Femur (tissue), 1 donor: ENCODE results near the gene BID.

Source experiments
- DNase-seq: peaks from one replicate; pipeline ENCODE4 v3.0.0-alpha.2; 2017

BID gene

DNA sequence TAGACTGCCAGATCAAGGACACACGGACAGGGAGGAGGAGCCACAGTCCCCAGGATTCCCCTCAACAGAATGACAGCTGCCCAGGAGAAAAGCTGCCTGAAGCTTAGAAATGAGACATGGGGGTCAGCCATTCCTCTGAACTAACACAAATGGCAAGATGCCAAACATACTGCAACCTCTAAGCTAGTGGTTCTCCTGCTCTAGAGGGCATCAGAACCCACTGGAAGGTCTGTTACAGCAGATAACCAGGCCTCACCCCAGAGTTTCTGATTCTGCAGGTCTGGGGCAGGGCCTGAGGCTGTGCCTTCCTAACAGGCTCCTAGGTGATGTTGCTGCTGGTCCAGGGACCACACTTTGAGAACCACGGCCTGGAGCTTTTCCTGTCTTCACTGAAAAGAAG lies 28.6 kb upstream of the BID start:
- no peak for DNase-seq

DNA sequence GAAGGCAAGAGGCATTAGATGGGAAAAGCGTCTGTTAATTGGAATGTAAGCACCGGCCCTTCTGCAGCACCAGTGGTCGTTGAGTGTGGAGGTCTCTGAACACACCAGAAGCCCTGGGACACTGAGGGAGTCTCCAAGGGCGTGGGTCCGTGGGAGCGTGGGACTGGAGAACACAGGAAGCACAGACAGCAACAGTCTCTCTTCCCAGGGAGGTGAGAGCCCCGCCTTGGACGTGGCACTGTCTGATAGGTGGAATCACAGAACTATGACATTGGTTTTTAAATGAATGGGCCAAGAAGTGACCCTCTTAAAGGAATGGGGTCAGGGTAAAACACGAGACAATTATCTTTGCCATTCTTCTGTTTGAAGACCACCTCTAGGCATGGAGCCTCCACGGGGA lies 28.1 kb upstream of the BID start:
- DNase-seq, result no peak

DNA sequence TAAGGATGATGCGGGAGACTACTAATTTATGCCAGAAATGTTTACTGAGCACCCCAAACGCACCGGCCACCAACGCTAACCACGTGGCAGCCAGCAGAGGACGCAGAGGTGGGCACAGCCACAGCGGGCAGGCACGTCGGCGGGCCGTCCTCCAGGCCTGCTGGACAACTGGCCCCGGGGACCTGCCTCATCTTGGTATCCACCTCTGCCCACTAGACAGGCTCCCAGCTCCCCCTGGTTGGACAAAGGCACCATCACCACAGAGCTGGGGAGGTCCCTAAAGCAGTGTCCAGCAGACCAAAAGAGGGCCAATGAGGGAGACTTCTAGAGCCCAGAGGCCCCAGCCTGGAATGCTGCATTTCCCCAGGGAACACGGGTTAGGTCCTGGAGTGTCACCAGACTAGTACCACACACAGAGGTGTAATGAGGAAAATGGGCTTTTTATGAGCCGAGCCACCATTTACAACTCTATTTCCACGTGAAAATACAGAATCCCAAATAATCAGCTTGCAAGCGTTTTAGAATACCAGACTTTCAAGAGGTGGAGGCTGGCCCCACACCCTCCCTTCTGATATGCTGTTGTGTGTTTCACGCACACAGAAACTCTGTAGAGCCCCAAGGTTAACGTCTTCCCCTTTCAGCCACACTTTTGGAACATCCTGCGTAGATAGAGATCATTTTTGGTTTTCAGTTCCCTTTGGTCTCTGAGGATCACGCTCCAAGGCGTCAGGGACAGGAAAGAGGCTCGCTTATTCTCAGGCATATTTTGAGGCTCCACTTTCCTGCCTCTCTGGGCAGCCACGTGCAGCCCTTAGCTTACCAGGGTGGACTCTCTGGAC lies 23.7 kb upstream of the BID start:
- no peak for DNase-seq

DNA sequence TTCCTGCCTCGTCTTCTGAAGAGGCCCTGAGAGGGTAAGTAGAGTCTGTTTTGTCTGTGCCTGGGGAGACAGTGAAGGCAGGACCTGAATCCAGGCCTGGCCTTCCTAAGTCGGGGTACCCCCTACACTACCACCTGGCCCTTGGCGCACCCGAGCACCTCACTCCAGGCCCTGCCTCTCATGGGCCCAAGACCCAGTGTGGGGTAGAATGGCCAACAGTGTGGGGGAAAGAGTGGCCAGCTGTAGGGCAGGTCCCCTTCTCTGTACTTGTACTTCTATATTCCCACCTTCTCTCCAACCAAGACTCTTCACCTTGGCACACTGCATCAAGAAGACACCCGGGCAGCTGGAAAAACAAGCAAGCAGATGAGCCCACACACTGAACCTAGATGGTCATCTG lies 22.4 kb upstream of the BID start:
- no peak for DNase-seq

DNA sequence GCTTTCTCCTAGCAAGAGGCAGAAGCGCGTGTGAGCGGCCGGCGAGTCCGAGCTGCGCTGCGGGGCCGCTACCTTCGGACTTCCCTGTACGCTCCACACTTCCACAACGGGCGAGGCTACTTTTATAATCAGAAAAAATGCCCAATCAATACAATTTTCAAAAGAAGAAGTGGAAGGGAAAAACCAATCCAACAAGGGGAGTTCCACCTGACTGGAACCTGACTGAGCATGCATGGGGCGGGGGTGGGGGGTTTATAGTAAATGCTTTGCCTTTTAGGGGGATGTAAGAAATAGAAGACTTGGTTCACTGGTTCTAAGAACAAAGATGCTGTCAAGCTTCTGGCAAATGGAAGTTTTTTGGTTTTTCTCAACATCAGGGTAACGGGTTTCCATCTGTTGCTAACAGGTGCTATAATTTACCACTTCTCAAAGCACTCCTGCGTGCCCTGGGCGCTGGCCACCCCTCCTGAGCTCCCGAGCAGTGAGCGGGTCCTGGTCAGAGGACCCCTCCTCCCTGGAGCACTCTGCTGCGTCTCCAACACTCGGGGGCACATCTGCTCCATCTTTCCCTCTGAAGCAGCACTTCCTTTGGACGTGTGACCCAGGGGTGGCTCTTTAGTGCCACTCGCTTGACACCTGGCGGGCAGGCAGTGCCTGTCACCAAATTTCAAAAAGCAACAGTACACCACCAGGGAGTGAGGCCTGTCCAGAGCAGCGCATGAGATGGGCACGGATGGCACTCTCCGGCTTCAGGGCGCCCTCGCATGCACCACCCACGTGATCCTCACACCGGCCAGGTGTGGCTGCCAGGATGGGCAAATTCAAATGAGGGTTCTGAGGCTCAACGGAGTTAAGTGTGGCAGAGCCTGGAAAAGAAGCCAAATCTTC lies 21.6 kb upstream of the BID start:
- no peak for DNase-seq

DNA sequence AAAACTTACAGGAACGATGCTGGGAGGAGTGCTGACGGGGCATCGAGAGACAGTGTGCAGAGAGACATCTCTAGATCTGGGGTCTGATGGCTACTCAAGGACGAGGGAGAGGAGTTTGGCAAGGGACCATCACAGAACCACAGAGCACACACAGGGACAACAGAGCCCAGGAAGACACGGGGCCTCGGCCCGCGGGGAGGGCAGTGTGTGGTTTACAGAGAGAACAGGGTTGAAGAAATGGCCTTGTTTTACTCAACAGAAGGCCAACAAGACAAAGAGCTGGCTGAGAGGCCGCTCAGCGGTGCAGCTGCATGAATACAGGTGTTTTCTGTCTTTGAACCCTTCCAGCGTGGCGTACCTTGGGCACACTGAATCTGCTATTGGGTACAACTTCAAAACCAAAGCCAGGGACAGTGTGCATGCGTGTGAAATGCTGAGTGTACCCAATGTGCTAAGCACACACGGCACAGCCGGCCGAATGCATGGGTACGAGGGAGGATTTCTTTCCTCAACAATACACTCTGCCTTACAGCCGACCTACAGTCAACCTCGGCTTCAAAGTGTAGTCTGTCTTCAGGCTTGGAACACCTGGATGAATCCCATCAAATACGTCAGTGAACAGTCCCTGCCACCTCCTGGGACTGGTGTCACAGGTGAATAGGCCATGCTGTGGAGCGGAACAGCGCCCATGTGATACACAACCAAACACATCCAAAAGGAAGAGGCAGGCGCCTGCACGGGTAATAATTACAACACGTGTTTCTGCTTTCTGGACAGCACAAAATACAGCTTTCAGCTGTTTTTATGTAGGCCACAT lies 20.7 kb upstream of the BID start:
- no peak for DNase-seq

DNA sequence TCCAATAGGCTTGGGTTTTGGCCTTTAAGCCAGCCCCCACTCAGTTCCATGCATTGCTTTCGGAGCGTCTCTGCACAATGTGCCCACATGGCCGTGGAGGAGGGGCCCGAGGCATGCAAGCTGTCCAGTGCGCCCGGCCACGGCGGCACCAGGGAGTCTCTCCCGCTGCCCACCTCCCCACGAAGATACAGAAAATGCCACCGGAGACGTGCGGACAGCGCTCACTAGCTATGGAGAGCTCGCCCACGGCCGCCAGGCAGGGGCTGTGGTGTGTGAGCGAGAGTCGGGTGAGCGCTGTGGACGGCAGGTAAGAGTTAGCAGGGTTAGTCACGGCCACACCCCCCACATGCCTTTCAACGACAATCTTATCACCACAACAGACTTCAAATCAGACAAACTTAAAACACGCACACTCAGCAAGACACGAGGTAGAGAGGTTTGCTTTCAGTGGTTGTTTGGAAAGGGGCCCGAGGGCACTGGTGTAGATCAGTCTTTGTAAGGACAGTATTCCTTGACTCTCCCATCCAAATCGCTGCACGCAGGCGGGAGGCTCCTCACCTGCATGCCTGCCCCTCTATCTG lies 18.7 kb upstream of the BID start:
- DNase-seq, result no peak

DNA sequence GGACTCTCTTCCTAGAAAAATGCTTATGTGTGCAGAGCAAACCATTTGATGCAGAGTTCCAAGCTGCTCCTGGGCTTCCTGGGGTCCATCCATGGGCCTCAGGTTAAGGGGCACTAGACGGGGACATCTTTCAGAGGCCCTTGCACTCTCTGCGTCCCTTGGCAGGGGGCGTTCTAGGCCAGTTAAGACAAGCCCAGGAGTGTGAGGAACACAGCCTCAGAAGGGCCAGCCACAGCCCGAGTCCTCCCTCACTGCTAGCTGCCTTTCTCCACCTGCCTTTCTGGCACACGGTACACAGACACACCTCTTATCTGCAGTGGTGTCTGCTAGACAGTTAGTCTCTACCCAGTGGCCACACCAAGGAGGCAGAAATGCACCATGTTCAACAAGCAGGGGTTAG lies 18.0 kb upstream of the BID start:
- DNase-seq, result no peak

DNA sequence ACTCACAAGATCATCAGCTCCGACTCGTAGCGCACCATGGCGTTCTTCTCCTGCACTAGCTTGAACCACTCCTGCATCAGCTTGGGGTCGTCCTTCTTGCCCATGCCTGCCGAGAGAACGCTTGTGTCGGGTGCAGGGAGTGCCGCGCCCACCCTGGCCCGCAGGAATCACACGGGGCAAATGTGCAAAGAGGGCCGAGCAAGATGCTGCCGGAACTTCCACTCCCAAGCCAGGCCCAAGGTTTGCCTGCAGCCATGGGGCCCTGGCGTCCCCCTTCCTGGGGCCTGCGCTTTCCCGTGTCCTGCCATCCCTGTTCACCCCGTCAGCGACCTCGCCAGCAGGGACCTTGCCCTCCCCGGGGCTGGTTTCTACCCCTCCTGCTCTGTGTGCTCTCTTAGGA lies 16.9 kb upstream of the BID start:
- no peak for DNase-seq

DNA sequence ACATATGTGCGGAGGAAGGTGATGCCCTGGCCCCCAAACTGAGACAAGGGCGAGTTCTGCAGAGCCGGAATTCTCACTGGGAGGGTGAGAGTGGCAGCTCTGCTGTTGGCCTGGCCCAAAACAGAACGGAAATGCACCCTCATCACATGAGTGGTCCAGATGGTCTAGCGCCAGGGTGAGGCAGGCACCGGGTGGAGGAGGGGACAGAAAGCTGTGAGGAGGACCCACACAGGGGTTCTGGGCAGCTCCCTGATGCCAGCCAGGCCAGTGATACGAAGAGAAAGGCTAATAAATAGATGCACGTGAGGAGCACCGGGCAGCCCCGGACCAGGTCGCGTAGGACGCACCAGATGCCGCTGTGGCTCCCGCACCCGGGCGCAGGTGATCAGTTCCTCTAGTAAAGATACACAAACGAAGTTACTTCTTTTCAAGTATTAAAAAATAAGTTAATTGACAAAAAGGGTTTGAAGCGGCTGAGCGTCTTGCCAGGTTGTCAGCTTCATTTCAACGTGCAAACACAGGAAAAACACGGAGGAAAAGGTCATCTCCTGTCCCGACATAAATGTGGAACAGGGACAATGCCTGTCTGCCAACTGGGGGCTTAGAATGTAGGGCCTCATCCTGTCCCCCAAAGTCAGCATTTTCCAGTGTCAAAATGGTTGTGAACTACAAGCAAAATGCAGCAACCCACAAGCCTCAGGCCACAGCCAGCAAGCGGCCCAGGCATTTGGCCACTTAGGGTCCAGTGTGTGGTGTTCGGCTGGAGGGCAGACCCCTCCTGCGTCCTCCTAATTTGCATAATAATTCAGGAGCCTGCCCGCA lies 15.3 kb upstream of the BID start:
- no peak for DNase-seq

DNA sequence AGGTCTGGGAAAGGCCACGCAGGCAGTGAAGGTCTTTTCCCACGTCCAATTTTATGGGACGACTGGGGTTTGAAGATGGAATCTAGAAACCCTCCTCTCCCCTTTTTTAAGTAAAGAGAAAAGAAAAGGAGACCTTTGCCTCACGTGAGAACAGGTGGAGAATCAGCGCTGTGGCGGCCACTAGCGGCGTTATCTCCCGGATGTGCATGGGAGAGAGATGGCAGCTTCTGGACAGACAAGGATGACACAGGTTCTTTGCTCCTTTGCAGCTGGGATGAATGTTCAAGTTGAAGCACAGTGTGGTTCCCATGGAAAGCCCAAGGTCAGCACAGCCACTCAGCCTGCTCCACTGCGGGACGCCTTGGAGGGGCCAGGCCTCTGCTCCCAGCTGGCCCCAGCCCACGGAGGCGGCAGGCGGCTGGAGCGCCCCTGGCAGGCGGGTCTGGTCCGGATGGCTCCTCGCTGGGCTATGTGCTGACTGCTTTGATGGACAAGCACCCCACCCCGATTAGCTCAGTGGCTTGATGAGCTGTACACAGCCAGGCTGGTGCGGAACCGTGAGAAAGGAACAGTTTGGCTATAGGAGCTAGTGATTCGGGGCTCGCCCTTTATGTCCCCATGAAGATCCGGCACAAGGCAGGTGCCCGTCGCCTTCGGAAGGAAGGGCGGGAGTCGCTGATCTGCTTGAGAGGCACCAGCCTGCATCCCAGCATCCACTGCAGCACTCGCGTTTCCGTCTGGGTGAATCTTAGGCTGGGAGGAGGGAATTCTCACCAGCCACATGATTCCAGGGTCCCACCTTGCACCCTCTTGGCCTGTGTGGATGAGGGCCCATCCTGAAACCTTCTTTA lies 14.5 kb upstream of the BID start:
- DNase-seq, result no peak

DNA sequence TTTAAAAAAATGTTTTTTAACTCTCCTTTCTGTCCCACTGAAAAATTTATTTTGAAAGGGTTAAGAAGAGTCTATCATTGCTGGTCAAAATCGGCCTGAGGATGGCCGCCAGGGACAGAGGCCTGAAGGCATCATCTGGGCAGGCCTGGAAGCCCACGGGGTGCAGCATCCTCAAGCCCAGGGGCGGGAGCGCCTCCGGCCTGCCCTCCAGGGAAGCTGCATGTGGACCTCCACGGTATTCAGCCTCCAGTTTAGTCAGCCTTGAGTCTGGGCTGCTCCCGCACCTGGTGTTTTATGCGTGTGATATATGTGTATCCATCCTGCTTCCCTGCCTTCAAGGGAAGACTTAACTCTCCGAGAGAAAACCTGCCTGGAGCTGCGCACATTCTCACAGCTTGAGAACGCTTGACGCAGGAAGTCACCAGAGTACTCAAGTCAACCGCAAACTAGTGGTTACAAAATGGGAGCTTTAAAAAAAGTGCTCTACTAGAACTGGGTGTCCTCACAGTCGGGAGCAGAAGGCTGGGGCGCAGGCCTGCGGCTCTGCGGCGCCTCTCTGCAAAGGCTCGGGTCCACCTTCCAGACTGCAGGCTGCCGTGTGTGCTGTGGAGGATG lies 13.6 kb upstream of the BID start:
- no peak for DNase-seq

DNA sequence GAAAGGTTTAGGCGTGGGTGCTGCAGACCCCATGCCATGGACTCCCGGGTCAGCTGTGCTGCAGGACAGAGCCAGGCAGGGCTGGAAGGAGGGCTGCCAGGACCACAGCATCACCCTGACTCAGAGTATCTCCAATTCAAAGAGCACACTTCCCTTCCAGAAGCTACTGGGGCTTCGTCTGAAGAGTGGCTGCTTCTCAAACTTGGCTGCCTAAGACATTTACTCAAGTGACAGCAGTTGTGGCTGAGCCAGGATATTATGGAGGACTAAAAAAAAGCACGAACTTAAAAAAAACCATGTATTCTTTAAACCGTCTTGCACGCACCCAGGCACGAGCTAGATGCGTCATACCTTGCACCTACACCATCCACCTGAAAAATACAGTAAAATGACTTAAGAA lies 13.0 kb upstream of the BID start:
- DNase-seq, result no peak

DNA sequence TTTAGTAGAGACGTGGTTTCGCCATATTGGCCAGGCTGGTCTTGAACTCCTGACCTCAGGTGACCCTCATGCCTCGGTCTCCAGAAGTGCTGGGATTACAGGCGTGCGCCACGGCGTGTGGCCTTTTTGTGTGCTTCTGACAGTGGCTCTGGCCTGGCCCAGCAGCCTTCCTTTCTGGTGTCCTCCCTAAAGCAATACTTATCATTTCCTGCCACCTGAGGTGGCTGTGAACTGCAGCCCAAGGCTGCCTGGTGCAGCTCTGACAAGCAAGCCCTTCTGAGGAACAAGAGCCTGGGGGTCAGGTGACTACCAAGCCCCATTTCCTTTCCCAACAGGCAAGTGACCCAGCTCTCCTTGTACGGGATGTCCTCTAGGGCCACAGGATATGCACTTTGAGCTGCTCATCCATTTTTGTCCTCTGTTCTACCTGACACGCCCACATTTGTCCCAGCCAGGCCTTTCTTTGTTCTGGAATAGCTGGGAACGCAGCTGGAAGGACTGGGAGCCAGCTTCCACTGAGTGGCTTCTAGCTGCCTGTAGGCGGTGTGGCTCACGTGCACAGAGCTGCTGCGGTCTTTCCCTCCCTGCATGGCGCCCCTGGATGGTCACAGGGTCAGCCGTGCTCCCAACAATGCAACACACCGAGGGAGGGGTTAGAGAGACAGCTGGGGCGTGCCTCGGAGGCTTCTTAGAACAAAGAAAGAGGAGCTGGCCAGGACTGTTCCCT lies 12.3 kb upstream of the BID start:
- DNase-seq, result peak; percentile 69

DNA sequence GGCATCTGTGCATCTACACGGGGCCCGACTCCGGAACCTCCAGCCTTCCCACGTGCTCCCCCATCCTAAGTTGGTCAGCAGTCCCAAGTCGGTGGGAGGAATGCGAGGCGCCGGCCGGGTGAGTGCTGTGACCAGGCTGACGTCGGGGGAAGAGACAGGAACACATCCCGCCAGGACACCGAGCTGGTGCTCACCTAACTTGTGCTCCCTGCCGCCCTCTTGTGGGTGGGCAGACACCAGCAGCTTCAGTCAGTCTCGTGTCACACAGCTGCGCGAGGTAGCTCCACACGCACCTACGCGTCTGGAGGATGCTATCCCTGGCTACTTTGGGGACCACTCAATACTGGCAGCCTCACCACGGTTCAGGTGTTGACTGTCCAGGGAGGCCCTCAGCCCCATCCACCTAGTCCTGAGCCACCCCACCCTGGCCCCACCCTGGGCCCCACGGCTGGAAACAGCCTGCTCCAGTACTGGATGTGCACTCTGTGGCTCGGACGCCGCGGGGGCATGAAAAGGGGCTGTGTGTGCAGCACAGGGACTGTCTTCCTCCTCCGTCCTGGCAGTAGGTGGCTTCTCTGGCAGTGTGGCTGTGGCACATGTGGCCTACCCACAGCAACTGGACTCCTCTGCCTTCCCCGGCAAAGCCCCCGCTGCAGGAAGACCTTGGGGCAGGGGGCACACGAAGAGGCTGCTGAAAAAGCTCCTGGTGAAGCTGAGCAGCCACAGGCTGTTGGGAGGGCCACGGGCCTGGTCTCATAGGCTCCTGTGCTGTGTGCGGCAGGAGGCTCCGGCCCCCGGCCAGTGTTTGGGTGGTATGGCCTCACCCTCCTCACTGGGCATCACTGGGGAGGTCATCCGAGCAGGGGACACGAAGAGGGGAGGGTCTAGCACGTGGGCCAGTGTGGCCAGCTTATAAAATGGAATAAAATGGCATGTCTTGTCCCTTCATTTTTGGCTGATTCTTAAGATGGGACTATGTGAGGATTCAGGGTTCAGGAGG lies 11.2 kb upstream of the BID start:
- DNase-seq, result no peak

DNA sequence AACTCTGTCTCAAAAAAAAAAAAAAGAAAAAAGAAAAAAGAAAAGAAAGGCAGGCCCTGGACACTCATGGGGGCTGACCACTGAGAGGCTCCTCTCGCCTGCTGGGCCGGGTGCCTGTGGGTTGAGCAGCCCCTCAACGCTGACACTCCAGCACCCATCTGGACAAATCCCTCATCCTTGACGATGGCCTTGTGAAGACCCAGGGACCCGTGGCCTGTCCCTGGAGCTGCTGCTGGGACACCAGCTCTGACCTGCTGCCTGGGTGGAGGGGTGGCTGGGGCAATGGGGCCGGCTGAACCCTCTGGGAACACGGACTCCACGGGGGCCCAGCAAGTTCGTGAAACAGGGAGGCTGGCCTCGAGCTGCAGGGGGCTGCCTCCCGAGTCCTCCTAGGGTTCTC lies 10.5 kb upstream of the BID start:
- DNase-seq, result no peak

DNA sequence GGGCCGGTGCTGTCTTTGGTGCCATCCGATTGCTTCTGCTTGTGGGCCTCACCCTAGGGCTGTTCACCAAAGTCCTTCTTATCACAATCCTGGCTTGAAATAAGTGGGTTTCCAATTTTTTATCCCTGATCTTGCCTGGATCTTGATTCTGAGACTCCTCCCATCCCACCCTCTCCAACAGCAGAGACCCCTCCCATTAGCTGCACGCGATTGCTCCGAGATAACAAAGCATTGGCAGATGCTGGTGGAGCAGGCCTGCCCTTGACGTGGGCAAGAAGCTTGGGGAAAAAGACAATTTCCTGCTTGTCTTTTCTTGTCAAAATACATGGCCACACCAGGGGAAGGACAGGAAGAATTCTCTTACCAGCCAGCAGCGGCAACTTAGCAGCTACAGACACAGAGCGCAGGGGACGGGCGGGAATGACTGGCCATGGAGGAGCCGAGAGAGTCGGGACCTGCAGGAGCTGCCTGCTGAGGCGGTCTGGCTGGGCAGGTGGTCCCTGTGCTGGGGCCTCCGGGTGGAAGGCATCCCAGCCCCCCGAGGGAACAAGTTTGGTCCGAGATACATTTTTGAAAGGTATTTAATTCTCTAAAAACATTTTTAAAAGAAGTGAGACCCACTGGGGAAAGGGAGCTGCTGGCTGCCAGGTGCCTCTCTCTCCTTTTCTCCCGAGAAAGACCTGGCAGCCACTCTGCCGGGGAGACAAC lies 9.7 kb upstream of the BID start:
- no peak for DNase-seq

DNA sequence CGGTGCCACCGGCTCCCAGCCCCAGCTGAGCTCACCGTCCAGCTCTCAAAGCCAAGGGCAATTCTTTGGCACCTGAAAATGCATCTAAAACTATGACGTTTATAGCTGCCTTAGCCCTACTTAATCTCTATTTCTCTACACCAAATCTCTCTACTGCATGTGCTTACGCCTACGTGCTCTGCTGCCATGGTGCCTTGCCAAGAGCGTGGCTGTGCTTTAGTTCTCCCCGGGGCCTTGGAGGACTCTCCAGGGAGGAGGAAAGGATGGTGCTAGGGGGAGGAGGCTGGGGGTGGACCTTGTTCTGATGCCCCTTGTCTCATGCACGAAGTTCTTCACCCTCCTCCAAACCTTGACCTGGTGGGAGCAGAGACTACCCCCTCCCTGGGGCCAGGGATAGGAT lies 9.0 kb upstream of the BID start:
- DNase-seq, result no peak
